ENCODE results near the gene CBX8.

The CBX8 gene

DNA sequence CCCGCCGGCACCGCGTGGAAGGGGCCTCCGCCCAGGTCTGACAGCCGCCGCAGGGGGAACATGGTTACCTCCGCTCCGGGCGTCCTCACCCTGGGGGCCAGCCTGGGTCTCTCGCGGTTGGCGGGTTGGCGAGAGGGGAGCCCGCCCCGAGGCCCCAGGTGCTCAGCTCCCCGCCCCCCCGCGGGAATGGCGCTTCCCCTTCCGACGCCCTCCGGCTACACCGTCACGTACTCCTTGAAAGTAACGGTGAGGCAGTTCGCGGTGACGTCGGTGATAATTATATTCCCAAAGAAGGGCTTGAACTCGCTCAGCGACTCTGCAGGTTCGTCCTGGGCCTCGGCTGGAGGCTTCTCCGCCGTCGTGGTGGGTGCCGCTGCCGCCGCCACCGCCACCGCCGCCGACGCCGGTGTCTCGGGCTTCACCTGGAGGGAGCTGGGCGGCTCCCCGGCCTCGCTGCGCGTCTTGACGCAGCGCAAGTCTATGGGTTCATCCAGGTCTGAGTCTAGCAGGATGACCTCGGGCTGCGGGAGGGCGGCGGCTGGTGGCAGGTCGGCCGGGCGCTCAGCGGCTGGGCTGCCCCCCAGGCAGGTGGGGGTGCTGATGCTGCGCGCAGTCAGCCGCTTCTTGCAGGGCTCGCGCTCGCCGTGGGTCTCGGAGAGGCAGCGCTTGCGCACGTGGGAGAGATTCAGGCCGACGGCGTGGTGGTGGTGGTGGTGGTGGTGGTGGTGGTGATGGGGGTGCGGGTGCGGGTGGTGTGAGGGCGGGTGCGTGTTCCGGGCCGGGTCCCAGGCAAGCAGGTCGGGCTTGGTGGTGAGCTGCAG, 37.1 kb upstream of the CBX8 start:
- no peak overlapping the region for H3K4me3 ChIP-seq (replicated peaks; ENCODE audit: low read depth, low read length)
- no peak for DNase-seq (ENCODE audit: extremely low read depth, low read depth)
- TF ChIP-seq, protein P1, sequence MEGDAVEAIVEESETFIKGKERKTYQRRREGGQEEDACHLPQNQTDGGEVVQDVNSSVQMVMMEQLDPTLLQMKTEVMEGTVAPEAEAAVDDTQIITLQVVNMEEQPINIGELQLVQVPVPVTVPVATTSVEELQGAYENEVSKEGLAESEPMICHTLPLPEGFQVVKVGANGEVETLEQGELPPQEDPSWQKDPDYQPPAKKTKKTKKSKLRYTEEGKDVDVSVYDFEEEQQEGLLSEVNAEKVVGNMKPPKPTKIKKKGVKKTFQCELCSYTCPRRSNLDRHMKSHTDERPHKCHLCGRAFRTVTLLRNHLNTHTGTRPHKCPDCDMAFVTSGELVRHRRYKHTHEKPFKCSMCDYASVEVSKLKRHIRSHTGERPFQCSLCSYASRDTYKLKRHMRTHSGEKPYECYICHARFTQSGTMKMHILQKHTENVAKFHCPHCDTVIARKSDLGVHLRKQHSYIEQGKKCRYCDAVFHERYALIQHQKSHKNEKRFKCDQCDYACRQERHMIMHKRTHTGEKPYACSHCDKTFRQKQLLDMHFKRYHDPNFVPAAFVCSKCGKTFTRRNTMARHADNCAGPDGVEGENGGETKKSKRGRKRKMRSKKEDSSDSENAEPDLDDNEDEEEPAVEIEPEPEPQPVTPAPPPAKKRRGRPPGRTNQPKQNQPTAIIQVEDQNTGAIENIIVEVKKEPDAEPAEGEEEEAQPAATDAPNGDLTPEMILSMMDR (IDR thresholded peaks at IDR 0.05; ENCODE audit: low read depth, low read length, missing control alignments) = no peak

DNA sequence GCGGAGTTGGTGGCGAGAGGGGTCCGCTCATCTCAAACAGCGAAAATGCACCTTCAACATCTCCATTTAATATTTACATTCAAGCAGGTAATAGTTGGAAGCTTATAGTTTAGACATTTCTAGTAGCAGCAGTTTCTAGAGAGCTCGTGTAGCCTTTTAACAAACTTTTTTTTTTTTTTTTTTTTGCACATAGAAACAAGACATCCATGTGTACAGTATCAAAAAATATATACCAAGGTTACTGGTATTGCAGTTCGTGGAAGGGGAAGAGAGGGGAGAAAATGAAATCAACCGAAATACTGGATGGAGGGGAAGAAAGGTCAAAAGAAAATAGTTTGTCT, 36.2 kb upstream of the CBX8 start:
- TF ChIP-seq, protein P1 (IDR thresholded peaks at IDR 0.05; ENCODE audit: low read depth, low read length, missing control alignments) = no peak
- no peak for DNase-seq (ENCODE audit: extremely low read depth, low read depth)

DNA sequence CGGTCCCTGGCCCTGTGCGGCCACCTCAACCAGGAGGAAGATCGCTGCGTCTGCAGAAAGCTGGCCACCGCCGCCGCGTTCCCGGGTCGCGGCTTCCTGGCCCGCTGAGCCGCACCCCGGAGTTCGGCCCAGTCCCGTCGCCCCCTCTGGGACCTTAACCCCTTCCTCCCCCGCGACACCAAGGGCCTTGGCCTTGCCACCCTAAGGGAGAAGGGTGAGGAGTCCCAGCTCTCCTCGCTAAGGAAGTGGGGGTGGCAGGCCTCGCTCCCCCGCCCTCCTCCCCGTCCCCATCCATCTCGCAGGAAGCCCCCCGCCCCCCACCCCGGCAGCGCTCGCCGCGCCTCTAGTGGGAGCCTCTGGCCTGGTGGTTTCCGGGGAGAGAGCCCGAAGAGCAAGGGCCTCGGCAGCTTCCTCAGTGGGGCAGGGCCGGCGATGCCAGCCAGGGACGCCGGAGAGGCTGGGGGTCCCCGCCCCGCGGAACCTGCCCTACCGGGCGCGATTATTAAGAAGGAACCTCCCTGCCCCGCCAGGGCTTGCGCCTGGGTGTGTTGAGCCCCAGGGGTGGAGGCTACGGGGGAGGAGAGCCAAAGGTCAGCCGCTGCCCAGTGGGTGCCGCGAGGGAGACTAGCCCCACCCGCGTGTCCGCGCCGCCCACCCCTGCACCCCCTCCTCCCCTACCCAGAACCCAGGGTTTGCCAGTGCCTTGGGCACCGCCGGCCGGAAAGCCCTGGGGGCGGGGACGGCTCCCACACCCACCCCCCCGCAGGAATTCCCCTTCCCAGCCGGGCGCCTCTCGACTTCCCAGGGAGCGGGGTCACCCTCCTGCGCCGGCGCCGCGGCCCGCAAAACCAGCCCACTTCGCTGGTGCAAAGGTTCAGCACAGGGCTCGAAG, 35.6 kb upstream of the CBX8 start:
- TF ChIP-seq, protein P1 (IDR thresholded peaks at IDR 0.05; ENCODE audit: low read depth, low read length, missing control alignments) = no peak
- H3K4me3 ChIP-seq (replicated peaks; ENCODE audit: low read depth, low read length) = no peak overlapping the region
- no peak for DNase-seq (ENCODE audit: extremely low read depth, low read depth)

More for the DNA sequence above, 36.2 kb upstream of the CBX8 start:
- no peak overlapping the region for H3K4me3 ChIP-seq (replicated peaks; ENCODE audit: low read depth, low read length)

DNA sequence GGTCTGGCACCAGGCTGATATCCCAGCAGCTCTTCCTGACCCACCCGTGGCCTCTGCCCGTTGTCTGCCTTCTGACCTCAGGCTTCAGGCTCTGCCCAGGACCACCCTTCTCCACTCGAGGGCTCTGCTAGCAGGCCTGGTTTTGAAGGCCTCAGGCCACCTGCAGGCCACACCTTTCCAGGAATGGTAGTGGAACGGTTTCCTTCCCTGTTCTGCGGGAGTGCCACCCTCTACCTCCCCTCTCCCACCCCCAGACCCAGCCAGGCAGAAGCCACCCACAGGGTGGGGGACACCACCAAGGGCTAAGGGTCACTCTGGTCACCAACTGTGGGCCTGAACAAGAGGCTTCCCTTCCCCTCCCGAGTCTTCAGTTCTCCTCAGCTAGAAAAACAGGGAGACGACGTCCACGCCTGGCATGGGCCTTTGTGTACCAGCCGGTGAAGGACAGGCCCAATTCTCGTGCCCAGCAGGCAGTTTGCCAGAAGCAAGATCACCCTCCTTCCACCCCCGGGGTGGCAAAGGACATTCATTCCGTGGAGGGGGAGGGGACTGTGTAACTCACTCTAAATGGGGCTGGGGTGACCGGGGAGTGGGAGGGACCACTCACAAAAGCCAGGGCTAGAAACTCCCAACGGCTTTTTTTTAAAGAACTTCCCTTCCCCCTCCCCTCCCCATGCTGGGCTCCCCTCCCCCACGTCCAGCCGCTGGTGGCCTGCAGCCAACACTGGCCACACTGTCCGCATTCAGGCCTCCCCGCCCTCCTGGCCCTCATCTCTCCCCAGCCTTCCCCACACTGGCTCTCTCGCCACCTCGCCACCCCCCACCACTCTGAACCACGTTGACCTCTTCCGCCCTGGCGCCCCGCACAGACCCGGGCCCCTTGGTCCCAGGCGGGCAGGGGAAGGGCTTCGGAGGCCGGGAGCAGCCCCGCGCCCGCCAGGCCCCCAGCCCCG, 34.7 kb upstream of the CBX8 start:
- TF ChIP-seq, protein P1 (IDR thresholded peaks at IDR 0.05; ENCODE audit: low read depth, low read length, missing control alignments) = no peak
- H3K4me3 ChIP-seq (replicated peaks; ENCODE audit: low read depth, low read length) = no peak overlapping the region
- no peak for DNase-seq (ENCODE audit: extremely low read depth, low read depth)

DNA sequence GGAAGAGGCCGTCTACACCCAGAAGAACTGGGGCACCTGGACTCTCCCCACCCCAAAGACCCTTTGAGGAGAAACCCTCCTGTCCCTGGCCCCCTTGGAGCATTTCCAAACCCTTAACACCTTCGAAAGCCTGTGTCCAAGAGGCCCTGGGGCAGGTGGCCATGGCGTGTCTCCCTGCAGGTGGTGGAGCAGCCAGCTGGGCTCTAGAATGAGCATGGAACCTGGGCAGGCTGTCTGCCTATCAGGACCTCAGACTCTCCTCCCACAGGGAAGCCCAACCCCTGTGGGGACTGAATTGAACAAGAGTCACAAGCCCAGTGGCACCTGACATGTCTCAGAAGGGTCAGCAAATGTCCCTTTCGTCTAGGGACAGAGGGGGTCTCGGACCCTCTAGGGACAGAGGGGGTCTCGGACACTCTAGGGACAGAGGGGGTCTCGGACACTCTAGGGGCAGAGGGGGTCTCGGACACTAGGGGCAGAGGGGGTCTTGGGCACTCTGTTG, 33.9 kb upstream of the CBX8 start:
- H3K4me3 ChIP-seq (replicated peaks; ENCODE audit: low read depth, low read length) = no peak overlapping the region
- TF ChIP-seq, protein P1 (IDR thresholded peaks at IDR 0.05; ENCODE audit: low read depth, low read length, missing control alignments) = no peak
- no peak for DNase-seq (ENCODE audit: extremely low read depth, low read depth)

DNA sequence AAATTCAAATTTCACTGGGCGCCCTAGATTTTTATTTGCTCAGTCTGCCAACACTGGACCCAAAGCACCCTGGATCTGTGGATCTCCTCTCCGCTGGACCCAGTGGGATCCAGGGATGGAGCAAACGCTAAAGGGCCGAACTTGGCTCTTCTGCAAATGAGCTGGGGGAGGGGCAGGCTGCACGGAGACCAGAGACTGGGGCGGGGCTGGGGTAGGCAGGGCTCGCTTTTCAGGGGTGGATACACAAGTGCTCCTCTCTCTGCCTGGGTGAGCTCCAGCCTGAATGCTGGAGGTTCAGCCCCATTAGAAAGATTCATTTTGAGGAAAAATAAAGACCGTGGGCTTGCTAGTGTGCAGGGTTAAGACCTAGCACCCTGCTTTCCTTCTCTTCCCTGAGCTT, 33.4 kb upstream of the CBX8 start:
- no peak for DNase-seq (ENCODE audit: extremely low read depth, low read depth)

More for the DNA sequence above, 33.4 kb upstream of the CBX8 start:
- H3K4me3 ChIP-seq (replicated peaks; ENCODE audit: low read depth, low read length) = no peak overlapping the region
- TF ChIP-seq, protein P1 (IDR thresholded peaks at IDR 0.05; ENCODE audit: low read depth, low read length, missing control alignments) = no peak

All from HFF-Myc (cell line).